NT2/D1 (cell line): ENCODE results near the gene PRTG.

Experiments used
- SUZ12 ChIP-seq: IDR thresholded peaks from 2 replicates; pipeline ENCODE4 v1.6.1; 2011; ENCODE audit not compliant: insufficient read length, insufficient read depth; ENCODE audit errors: extremely low read depth
- YY1 ChIP-seq: IDR thresholded peaks from 2 replicates; pipeline ENCODE4 v1.6.1; 2011; ENCODE audit not compliant: insufficient read length, insufficient read depth

- no peak for TF ChIP-seq YY1
- no peak for TF ChIP-seq SUZ12
Observed at GRCh38 chr15:55633731-55634130, 109.2 kb downstream of the PRTG start.
